Retinal pigment epithelial cell (primary cell): ENCODE results near the gene PRKG1.

Source experiments
- DNase-seq: peaks from one replicate; pipeline ENCODE4 v3.0.0-alpha.2; 2010; ENCODE audit warnings: low read depth
- H3K4me3 ChIP-seq: 2 replicates; pipeline ENCODE4 v1.5.1; 2011; ENCODE audit warnings: mild to moderate bottlenecking, low read length, control low read depth, moderate library complexity
- CTCF ChIP-seq: conservative IDR thresholded peaks from 2 replicates; pipeline ENCODE4 v1.5.1; 2011; ENCODE audit warnings: low read depth, low read length, control low read depth, inconsistent platforms

The PRKG1 gene

GRCh38 chr10:51318399-51319172, 244.3 kb downstream of the PRKG1 start:
- no peak overlapping the region for H3K4me3 ChIP-seq

GRCh38 chr10:51319173-51319435, 244.8 kb downstream of the PRKG1 start:
- H3K4me3 ChIP-seq = no peak overlapping the region
- DNase-seq = no peak
- TF ChIP-seq CTCF = no peak

More at GRCh38 chr10:51318399-51319172, 244.3 kb downstream of the PRKG1 start:
- DNase-seq = no peak
- TF ChIP-seq CTCF = no peak

GRCh38 chr10:51321300-51321699, 247.0 kb downstream of the PRKG1 start:
- TF ChIP-seq CTCF = no peak
- DNase-seq = no peak
- no peak overlapping the region for H3K4me3 ChIP-seq

- no peak for DNase-seq
- no peak overlapping the region for H3K4me3 ChIP-seq
- no peak for TF ChIP-seq CTCF
These were observed 247.7 kb downstream of the PRKG1 start for GRCh38 chr10:51321980-51322379.

- DNase-seq = no peak
- no peak for TF ChIP-seq CTCF
These were observed 251.4 kb downstream of the PRKG1 start for GRCh38 chr10:51325649-51326048.

GRCh38 chr10:51326174-51326573, 251.9 kb downstream of the PRKG1 start:
- H3K4me3 ChIP-seq = no peak overlapping the region
- no peak for TF ChIP-seq CTCF
- DNase-seq = no peak

More at GRCh38 chr10:51325649-51326048, 251.4 kb downstream of the PRKG1 start:
- no peak overlapping the region for H3K4me3 ChIP-seq

- DNase-seq = no peak
- H3K4me3 ChIP-seq = no peak overlapping the region
- TF ChIP-seq CTCF = no peak
These were observed 253.1 kb downstream of the PRKG1 start for GRCh38 chr10:51327432-51327831.
